Fibroblast of skin of scalp (primary cell): ENCODE data around the gene PPP2R3B.
"Not testable (repeated sequence)": the region's sequence is repeated elsewhere in the genome, so short reads cannot be mapped to it uniquely, and the experiment has no call there.

Experiments
- DNase-seq: peaks from one replicate; pipeline ENCODE4 v3.0.0-alpha.2; 2013

Gene PPP2R3B

GRCh38 chrX:336227-336626 lies 50.5 kb downstream of the PPP2R3B start:
- no peak for DNase-seq

DNA sequence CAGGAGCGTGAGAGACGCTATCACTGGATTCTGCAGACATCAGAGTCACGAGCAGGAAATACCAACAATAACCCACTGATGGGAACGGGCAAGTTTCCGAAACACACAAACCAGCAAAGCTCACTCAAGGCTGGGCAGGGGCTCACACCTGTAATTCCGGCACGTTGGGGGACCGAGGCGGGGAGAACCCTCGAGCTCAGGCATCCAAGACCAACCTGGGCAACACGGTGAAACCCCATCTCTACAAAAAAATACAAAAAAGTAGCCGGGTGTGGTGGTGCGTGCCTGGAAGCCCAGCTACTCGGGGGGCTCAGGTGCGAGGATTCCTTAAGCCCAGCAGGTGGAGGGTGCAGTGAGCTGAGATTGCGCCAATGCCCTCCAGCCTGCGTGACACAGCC lies 51.0 kb downstream of the PPP2R3B start:
- no peak for DNase-seq

GRCh38 chrX:334971-335757 lies 51.5 kb downstream of the PPP2R3B start:
- no peak for DNase-seq

DNA sequence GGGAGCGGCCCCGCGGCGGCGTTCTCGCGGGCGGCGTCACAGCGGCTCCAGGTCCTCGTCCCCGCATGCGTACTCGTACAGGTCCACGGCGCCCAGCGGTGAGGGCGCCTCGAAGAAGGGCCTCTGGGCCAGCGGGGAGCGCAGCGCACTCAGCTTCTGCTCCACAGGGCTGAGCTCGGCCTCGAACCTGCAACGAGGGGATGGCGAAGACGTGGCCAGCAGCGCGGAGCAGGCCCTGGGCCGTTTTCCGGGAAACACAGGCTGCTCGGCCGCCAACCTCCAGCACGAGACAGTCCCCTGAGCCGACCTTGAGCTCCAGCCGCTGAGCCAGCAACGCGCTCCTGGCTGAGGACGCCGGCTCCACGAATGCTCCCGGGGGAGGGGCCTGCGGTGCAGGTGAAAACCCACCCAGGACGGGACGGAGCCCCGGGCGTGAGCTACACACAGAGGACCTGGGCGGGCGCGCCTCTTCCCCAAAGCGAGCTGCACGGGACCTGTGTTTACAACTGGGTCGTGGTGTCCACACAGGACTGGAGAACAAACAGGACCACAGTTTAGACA lies 52.3 kb downstream of the PPP2R3B start:
- no peak for DNase-seq

DNA sequence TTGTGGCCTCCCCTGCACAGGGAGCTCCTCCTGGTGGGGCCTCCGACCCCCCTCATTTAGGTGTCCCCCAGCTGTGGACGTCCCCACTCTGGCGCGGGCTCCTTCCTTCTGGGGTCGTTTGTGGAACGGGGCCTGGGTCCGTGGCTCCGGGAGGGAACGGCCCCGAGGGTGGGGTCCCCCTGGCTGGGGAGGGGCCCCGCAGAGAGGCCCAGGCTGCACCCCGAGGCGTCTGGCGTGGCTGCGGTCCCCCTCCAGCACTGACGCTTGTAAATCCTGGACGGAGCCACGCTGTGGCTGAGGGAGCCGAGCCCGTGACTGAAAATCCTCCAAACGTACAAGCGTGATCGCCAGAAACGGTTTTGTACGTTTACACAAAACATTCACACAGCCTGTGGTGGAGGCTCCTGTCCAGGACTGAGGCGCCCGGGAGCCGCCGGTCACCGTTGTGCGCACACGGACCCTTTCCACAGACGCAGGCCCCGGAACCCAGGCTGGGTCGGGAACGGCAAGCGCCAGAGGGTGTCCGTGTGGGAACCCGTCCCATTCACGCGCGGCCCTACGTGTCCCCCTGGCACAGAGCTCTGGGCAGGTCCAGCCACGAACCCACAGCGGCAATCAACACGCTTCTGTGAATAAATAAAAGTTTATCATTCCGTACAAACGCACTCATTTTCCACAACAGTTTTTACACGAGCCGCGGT lies 52.9 kb downstream of the PPP2R3B start:
- DNase-seq: no peak

- DNase-seq: no peak
Observed at GRCh38 chrX:332916-333610, 53.6 kb downstream of the PPP2R3B start.

DNA sequence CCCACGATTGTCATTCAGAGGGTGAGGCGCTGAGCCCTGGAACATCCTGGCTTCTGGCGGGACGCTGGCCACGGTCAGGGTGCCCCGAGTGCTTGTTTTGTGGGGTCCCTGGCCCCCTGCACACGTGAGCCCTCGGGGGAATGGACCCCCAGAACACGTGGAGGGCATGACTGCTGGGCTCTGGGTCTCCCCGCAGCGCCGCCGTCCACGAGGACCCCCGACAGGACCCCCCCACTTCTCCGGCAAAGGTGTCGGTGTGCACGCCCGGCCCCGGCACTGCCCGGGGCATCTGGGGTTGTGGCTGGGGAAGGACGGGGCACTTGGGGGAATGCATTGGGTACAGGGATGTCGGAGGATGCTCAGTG lies 54.2 kb downstream of the PPP2R3B start:
- no peak for DNase-seq

DNA sequence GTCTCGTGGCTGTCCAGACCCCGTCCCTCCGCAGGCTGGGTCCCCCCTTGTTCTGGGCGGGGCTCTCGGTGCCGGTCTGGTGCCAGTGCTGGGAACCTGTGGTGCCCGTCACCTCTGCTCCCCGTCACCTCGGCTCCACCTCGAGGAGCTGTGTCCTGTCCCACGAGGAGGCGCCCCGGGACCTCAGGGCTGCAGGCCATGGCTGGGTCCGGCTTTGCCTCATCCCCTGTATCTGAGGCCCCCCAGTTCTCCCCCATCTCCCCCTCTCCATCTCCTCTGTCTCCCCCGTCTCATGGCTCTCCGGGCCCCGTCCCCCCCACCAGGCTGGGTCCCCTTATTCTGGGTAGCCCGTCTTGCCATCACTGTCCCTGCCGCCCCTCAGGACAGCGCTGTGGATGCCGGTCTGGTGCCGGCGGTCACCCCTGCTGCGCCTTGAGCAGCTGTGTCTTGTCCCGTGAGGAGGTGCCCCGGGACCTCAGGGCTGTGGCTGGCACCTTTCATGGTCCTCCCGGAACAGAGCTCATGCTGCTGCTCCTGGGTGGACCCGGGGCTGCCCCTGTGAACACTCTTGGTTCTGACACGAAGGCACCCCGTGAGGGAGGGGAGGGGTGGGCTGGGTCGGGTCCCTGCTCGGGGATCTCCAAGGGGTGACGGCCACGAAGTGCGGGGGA lies 54.7 kb downstream of the PPP2R3B start:
- no peak for DNase-seq

- peak; percentile 72 for DNase-seq
Observed at GRCh38 chrX:331151-331824, 55.4 kb downstream of the PPP2R3B start.

- no peak for DNase-seq
Observed at GRCh38 chrX:330726-331150, 56.0 kb downstream of the PPP2R3B start.

- not testable (repeated sequence) for DNase-seq
Observed at GRCh38 chrX:330141-330725, 56.5 kb downstream of the PPP2R3B start.

GRCh38 chrX:329291-329910 lies 57.3 kb downstream of the PPP2R3B start:
- no peak for DNase-seq

DNA sequence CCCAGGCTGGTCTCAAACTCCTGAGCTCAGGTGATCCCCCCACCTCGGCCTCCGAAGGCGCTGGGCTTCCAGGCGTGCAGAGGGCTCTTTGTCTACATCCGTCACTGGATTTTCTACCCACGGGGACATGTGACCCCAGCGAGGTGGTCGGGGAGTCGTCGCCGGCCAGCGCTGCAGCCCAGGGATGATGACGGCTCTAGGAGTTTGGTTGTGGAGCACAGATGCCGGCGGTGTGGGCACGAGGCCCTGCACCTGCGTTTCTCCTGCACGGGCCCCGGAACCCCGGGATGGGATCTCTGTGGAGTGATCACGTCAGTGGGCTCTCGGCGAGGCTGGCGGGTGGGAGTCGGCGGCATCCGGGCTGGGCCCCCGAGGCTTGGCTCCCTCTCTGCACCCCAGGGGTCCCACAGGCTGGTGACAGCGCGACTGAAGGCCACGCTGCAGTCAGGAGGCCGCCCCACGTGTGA lies 59.0 kb downstream of the PPP2R3B start:
- no peak for DNase-seq

- peak; percentile 39 for DNase-seq
Observed at GRCh38 chrX:324664-325063, 62.0 kb downstream of the PPP2R3B start.

- DNase-seq: peak; percentile 36
Observed at GRCh38 chrX:323721-324628, 62.7 kb downstream of the PPP2R3B start.

- DNase-seq: no peak
Observed at GRCh38 chrX:320126-320783, 66.5 kb downstream of the PPP2R3B start.

DNA sequence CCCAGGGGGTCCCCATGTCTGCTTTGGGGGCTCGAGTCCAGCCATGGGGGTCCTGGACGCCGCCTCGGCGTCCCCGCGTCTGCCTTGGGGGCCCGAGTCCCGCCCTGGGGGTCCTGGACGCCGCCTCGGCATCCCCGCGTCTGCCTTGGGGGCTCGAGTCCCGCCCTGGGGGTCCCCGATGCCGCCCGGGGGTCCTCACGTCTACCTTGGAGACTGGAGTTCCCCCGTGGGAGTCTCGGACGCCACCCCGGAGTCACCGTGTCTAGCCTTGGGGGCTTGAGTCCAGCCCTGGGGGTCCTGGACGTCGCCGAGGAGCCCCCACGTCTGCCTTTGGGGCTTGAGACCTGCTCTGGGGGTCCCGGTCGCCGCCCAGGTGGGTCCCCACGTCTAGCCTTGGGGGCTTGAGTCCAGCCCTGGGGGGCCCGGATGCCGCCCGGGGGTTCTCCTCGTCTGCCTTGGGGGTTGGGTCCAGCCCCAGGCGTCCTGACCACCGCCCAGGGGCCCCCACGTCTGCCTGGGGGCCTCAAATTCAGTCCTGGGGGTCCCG lies 67.1 kb downstream of the PPP2R3B start:
- DNase-seq: no peak

GRCh38 chrX:318739-319578 lies 67.7 kb downstream of the PPP2R3B start, which contains the start of gene GTPBP6:
Gene GTPBP6 (minus strand): TSS chrX:318796. CDS start chrX:318787, 9 bp downstream.
- peak; percentile 100 for DNase-seq
